GM21723 (cell line): ENCODE data around the gene GNA12.
"Not testable (repeated sequence)": the region's sequence is repeated elsewhere in the genome, so short reads cannot be mapped to it uniquely, and the experiment has no call there.

Experiments used
- ATAC-seq: cut with Tn5 transposase; IDR thresholded peaks from one replicate; pipeline ENCODE4 v1.9.1; 2021; ENCODE audit warnings: mild to moderate bottlenecking, moderate library complexity; ENCODE audit not compliant: unreplicated experiment

Gene GNA12

GRCh38 chr7:2680792-2681490, 163.2 kb downstream of the GNA12 start:
- ATAC-seq: no peak

DNA sequence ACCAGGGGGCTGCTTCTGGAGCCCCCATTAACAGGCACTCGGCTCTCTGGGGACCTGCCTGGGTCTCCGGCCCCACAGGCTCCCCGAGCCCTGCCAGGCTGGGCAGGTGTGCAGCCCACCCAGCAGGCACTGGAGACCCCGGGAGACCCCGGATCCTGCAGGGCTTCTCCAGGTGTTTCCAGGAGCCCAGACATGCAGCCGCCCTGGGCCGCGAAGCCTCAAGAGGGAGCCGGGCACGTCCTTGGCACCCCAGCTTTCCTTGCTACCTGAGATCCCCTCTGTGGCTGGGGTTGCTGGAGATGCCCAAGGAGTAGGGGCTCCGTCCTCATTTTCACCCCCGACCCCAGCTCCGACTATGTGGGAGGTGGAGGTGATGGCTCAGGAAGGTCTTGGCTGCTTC, 163.9 kb downstream of the GNA12 start:
- no peak for ATAC-seq

- ATAC-seq: not testable (repeated sequence)
Measured at GRCh38 chr7:2679135-2680127, 164.7 kb downstream of the GNA12 start.

GRCh38 chr7:2678454-2678853, 165.7 kb downstream of the GNA12 start:
- not testable (repeated sequence) for ATAC-seq
